ENCODE results near the gene CADM1. TPM values are rescaled to one million over a fixed set of nuclear protein-coding genes. Genes with fewer than 3 reads are reported as not detected.

CADM1 gene
- total and polyA plus RNA-seq, 2 donors from 2014 or later, result 24.0 to 33.5 TPM

DNA sequence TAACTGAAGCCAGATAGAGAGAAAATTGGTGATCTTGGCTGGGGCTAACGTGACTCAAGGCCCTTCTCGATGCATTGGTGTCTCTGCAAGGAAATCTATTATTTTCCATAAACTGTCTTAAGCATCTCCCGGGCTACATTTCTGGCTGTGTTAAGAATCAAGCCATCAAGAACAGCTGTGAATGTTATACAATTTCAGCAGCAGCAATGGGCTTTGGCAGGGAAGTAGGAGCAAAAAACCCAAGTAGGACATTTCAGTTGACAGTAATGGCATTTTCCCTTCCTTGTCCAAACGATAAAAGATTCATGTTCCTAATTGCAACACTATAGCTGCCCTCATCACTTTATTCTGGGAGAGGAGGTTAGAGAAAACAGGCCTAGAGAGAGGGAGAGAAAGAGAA lies 335.0 kb downstream of the CADM1 start:
- Histone ChIP-seq H3K27me3 (ENCODE audit: control insufficient read depth, insufficient read depth, low read length) (no peaks in the 10 kb centered on the region), H3K27ac (ENCODE audit: low read depth in 2 of 2, low read length in 2 of 2) (no peak overlapping the region), H3K4me1 (ENCODE audit: control insufficient read depth in 2 of 3, insufficient read depth in 2 of 3, low read depth in 1 of 3, low read length in 3 of 3) (no peaks in the 10 kb centered on the region), H3K9me3 (ENCODE audit: control insufficient read depth in 2 of 3, insufficient read depth in 1 of 3, low read length in 3 of 3) (no peaks in the 10 kb centered on the region), H3K9ac (ENCODE audit: low read length in 3 of 3) (no peak overlapping the region), H3K4me3 (ENCODE audit: low read length in 3 of 3) (no peak overlapping the region), H3K36me3 (ENCODE audit: control insufficient read depth in 2 of 3, insufficient read depth in 3 of 3, low read length in 3 of 3) (no peaks in the 10 kb centered on the region)
- TF ChIP-seq, protein P1, sequence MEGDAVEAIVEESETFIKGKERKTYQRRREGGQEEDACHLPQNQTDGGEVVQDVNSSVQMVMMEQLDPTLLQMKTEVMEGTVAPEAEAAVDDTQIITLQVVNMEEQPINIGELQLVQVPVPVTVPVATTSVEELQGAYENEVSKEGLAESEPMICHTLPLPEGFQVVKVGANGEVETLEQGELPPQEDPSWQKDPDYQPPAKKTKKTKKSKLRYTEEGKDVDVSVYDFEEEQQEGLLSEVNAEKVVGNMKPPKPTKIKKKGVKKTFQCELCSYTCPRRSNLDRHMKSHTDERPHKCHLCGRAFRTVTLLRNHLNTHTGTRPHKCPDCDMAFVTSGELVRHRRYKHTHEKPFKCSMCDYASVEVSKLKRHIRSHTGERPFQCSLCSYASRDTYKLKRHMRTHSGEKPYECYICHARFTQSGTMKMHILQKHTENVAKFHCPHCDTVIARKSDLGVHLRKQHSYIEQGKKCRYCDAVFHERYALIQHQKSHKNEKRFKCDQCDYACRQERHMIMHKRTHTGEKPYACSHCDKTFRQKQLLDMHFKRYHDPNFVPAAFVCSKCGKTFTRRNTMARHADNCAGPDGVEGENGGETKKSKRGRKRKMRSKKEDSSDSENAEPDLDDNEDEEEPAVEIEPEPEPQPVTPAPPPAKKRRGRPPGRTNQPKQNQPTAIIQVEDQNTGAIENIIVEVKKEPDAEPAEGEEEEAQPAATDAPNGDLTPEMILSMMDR (IDR thresholded peaks at IDR 0.05; ENCODE audit: borderline replicate concordance, extremely low read depth, insufficient read depth), result no peak
- intact Hi-C loops (cut with DNase I), result no loop called here
- FAIRE-seq, result no peak
- no peak for DNase-seq

DNA sequence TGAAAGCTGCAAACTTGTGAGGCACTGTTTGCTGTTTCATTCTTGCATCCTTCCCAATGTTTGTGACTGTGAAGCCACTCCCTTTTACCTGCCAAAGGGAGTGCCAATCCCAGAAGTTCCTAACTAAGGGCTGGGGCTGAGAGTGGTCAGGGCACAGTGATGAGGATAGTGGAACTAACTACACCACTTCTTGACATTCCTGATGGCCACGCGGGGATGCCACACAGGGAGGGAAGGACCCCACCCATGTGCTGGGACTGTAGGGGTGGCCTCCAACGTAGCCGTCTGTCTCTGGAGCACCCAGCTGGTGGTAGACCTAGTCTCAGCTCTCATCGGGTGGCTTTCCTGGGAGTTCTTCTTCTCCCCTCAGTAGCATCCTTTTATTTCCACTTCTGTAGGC lies 335.5 kb downstream of the CADM1 start:
- no peak for FAIRE-seq
- no peak overlapping the region for H3K27ac ChIP-seq (ENCODE audit: low read depth in 2 of 2, low read length in 2 of 2)
- intact Hi-C loops (cut with DNase I), result no loop called here

DNA sequence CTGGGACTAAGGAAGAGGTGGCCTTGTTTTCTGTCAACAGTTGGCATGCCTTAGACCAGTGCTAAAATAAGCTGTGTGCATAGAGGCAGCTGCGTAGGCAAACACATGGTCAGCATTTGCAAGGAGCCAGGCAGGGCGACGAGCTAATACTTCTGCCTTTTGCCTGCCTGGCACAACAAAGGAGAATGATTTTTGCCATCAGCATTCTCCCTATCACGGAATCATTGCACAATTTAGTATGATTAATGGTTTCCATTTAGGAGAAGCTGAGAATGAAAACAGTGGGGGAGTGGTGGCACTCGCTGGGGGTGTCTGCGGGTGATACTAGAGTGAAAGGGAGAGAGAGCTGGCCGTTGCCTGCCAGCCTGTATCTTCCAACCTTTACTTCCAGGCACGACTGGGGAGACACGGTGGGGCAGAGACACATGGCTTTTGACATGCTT lies 336.0 kb downstream of the CADM1 start:
- no peak overlapping the region for H3K4me3 ChIP-seq (ENCODE audit: low read length in 3 of 3)
- no peak overlapping the region for H3K27ac ChIP-seq (ENCODE audit: low read depth in 2 of 2, low read length in 2 of 2)
- no peak for FAIRE-seq
- no peaks in the 10 kb centered on the region for H3K27me3 ChIP-seq (ENCODE audit: control insufficient read depth, insufficient read depth, low read length)
- peak in 1 of 5 donors; percentile 33 for DNase-seq
- intact Hi-C loops (cut with DNase I), result no loop called here
- H3K9me3 ChIP-seq (ENCODE audit: control insufficient read depth in 2 of 3, insufficient read depth in 1 of 3, low read length in 3 of 3), result no peaks in the 10 kb centered on the region
- H3K9ac ChIP-seq (ENCODE audit: low read length in 3 of 3), result no peak overlapping the region
- H3K36me3 ChIP-seq (ENCODE audit: control insufficient read depth in 2 of 3, insufficient read depth in 3 of 3, low read length in 3 of 3), result no peaks in the 10 kb centered on the region
- no peaks in the 10 kb centered on the region for H3K4me1 ChIP-seq (ENCODE audit: control insufficient read depth in 2 of 3, insufficient read depth in 2 of 3, low read depth in 1 of 3, low read length in 3 of 3)
- TF ChIP-seq, protein P1 (IDR thresholded peaks at IDR 0.05; ENCODE audit: borderline replicate concordance, extremely low read depth, insufficient read depth), result no peak

More for the DNA sequence above, 335.5 kb downstream of the CADM1 start:
- Histone ChIP-seq H3K4me3 (ENCODE audit: low read length in 3 of 3) (no peak overlapping the region), H3K9me3 (ENCODE audit: control insufficient read depth in 2 of 3, insufficient read depth in 1 of 3, low read length in 3 of 3) (no peaks in the 10 kb centered on the region), H3K36me3 (ENCODE audit: control insufficient read depth in 2 of 3, insufficient read depth in 3 of 3, low read length in 3 of 3) (no peaks in the 10 kb centered on the region), H3K9ac (ENCODE audit: low read length in 3 of 3) (no peak overlapping the region), H3K4me1 (ENCODE audit: control insufficient read depth in 2 of 3, insufficient read depth in 2 of 3, low read depth in 1 of 3, low read length in 3 of 3) (no peaks in the 10 kb centered on the region), H3K27me3 (ENCODE audit: control insufficient read depth, insufficient read depth, low read length) (no peaks in the 10 kb centered on the region)
- peak in 1 of 5 donors; percentile 21 for DNase-seq
- TF ChIP-seq, protein P1 (IDR thresholded peaks at IDR 0.05; ENCODE audit: borderline replicate concordance, extremely low read depth, insufficient read depth), result no peak

DNA sequence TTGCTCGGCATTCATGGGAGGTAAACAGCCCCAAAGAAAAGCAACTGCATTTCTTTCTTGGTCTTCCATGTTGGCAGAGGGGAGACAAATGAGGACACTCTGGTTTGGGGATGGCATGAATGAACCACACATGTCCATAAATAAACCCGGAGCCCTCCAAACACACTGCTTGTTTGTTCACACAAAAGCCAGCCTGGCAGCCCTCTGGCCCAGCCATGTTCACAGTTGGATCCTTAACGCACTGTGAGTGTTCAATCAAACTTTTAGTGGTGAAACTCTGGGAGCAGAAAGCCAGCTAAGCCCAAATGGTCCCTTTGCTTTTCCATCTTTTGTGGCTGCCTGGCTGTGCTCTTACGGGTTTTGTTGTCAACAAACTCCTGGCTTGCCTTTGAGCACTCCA lies 336.8 kb downstream of the CADM1 start:
- no peak for DNase-seq
- TF ChIP-seq, protein P1 (IDR thresholded peaks at IDR 0.05; ENCODE audit: borderline replicate concordance, extremely low read depth, insufficient read depth), result no peak
- no peaks in the 10 kb centered on the region for H3K27me3 ChIP-seq (ENCODE audit: control insufficient read depth, insufficient read depth, low read length)
- H3K9me3 ChIP-seq (ENCODE audit: control insufficient read depth in 2 of 3, insufficient read depth in 1 of 3, low read length in 3 of 3), result no peaks in the 10 kb centered on the region
- H3K27ac ChIP-seq (ENCODE audit: low read depth in 2 of 2, low read length in 2 of 2), result no peak overlapping the region
- intact Hi-C loops (cut with DNase I), result no loop called here
- no peak overlapping the region for H3K4me3 ChIP-seq (ENCODE audit: low read length in 3 of 3)
- no peak overlapping the region for H3K9ac ChIP-seq (ENCODE audit: low read length in 3 of 3)
- no peak for FAIRE-seq
- H3K4me1 ChIP-seq (ENCODE audit: control insufficient read depth in 2 of 3, insufficient read depth in 2 of 3, low read depth in 1 of 3, low read length in 3 of 3), result no peaks in the 10 kb centered on the region
- no peaks in the 10 kb centered on the region for H3K36me3 ChIP-seq (ENCODE audit: control insufficient read depth in 2 of 3, insufficient read depth in 3 of 3, low read length in 3 of 3)
